NCI-H2196 (cell line): ENCODE results near the gene IL16.
"Not testable (repeated sequence)": the region's sequence is repeated elsewhere in the genome, so short reads cannot be mapped to it uniquely, and the experiment has no call there.

Experiments used
- DNase-seq: peaks from one replicate; lab custom pipeline; 2025; ENCODE audit not compliant: unreplicated experiment; lab: John Stamatoyannopoulos, UW

Gene IL16

DNA sequence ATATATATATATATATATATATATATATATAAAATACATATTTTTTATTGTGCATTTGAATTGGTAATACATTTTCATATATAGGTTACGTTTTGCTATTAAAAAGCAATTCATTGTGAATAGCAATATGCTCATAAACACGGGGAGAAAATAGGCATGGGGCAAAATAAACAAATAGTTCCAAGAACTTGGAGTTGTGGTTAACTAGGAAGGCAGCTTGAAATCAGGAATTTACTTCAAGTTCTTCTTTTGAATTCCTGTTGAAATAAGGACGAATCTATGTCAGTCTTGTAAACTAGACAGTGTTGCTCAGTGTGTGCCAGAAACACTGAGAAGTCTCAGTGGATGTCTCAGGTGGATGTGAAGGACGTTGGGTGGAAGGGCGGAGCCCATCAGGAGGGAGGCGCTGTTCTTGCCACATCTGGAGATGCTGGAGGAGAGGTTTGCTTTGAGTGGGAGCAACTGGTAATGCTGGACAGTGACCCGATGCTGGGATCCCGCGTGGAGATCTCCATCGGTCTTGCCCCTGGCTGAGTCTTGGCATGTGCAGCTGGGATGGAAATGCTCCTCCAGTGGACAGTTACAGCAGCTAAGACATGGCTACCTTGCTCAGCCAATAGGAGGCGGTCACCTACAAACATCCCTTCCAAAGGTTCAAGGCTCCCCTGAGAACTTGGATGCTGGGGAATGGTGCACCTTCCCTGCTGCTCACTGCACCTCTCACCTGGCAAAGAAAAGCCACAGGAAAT lies 2.5 kb downstream of the IL16 start:
- DNase-seq, result no peak

DNA sequence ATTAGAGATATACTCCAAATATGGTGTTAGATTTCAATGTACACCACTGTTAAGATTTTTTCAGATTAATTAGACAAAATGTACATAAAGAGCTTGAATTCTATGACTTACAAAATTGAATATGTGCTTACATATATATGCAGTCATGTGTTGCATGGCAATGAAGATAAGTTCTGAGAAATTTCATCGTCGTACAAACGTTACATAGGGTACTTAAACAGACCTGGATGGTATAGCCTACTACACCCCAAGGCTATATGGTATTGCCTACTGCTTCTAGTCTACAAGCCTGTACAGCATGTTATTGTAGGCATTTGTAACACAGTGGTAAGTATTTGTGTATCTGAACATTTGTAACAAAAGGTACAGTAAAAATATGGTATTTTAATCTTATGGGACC lies 9.3 kb downstream of the IL16 start:
- DNase-seq, result no peak

DNA sequence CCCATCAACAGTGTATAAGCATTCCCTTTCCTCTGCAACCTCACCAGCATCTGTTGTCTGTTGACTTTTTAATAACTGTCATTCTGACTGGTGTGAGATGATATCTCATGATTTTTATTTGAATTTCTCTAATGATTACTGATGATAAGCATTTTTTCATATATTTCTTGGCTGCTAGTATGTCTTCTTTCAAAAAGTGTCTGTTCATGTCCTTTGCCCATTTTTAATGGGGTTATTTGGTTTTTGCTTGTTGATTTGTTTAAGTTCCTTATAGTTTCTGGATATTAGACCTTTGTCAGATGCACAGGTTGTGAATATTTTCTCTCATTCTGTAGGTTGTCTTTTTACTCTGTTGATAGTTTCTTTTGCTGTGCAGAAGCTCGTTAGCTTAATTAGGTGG lies 11.3 kb downstream of the IL16 start:
- DNase-seq, result not testable (repeated sequence)

DNA sequence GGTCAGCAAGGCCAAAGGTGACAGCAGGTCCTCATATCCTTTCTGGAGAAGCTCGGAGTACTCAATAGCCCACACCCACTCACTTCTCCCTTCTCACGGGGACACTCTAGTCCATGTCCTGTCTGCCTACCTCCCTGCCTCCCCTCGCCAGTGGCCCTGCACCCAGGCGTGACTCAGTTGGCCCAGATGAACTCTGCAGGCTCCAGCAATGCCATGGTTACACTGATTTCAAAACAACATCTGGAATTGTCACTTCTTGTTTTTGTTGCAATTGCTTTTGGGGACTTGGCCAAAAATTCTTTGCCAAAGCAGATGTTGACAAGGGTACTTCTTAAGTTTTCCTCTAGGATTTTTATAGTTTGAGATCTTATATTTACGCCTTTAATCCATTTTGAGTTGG lies 13.0 kb downstream of the IL16 start:
- DNase-seq, result no peak

DNA sequence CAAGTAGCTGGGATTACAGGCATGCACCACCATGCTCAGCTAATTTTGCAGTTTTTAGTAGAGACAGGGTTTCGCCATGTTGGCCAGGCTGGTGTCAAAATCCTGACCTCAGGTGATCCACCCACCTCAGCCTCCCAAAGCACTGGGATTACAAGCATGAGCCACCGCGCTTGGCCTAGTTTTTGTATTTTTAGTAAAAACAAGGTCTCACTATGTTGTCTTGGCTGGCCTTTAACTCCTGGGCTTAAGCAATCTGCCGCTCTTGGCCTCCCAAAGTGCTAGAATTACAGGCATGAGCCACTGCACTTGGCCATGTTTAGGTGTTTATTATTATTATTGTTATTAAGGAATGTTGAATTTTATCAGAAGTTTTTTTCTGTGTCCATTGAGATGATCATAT lies 14.7 kb downstream of the IL16 start:
- DNase-seq, result no peak

DNA sequence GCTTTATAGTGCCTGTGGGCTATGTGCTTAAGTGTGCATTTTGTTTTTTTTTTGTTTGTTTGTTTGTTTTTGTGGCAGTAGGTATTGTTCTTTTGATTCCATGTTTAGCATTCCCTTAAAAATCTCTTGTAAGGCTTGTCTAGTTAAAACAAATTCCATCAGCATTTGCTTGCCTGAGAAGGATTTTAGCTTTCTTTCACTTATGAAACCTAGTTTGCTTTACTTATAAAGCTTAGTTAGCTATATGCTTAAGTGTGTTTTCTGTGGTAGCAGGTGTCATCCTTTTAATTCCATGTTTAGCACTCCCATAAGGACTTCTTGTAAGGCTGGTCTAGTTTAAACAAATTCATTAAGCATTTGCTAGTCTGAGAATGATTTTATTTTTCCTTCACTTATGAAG lies 17.3 kb downstream of the IL16 start:
- no peak for DNase-seq

DNA sequence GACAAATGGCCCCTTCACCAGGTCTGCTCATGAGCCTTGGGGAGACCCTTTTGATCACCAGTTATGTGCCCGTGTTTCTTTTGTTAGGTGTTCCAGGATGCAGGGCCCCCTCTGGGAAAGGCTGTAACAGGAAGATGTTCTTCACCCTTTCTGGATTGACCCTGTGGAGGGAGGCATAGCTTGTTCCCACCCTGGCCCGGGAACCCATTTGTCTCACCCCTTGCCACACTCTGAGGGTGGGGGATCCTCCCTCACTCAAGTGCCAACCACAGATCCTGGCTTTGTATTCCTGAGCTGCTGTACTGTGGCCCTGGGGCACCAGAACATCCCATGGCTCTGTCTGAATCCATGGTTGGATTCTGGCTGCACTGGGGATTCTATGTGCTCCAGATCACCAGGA lies 18.9 kb downstream of the IL16 start:
- no peak for DNase-seq

DNA sequence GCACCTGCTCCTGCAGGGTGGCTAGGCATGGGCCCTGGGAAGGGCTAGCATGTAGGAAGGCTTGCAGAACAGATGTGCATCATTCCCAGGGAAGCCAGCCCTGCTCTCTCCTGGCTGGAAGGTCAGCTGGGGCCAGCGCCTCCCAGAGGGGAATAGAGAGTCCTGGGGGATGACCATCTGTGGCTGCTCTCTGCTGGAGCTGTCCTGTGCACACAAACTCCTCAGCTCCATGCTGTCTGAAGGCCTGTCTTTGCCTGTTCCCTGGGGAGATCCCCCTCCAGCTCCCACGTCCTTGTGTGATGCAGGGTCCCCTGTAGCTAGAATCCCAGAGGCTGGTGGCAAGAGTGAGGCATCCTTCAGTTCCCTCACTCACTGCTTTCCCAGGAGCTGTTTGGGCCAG lies 19.3 kb downstream of the IL16 start:
- no peak for DNase-seq

DNA sequence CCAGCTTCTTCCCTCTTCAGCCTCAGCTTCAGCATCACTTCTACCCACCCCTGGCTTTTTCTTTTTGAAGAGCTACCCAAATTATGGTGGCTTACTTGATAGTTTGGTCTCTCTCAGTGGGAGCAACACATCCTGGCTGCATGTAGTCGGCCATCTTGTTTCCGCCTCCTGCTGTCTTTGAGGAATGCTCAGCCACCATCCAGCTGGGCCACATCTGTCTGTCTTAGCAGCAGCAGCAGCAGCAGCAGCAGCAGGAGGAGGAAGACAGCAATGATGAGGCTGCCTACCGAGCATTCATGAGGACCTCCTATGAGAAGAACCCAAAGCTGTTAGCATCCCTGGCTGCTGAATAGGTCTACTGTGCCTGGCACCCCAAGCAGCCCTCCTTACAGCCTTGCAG lies 19.7 kb downstream of the IL16 start:
- DNase-seq, result no peak

DNA sequence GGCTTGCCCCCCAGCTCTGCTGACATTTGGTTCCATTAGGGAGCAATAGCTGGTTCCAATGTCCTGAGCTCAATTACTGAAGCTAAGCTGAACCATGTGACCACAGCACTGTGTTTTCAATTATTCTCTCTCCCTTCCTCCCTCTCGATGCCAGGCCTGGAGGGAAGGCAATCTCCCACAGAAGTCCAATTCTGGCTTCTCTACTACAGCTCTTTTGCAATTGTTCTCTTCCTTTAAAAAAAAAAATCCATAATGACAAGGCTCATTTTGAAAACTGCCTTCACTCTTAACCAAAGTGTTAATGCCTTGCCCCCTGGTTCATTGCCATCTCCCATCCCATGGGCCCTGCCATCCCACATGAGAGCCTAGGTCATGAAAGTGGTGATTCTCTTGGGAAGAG lies 24.8 kb downstream of the IL16 start:
- no peak for DNase-seq

DNA sequence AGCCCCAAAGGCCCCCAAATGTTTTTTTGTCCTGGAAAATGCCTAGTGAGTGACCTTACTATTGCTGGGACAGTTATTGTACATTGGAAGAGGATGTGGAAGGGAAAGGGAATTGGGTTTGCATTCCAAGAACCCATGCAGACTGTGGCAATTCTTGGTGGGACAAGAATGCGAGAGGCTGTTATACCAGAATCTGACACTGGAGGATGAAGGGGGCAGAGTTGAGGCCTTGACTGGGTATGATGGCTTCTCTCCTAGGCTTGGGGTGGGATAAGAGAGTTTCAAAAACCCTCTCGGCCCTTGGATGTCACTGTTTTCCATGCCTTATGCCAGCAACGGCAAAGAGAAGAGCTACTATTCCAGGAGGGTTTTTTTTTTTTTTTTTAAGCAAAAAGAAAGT lies 25.3 kb downstream of the IL16 start:
- no peak for DNase-seq

DNA sequence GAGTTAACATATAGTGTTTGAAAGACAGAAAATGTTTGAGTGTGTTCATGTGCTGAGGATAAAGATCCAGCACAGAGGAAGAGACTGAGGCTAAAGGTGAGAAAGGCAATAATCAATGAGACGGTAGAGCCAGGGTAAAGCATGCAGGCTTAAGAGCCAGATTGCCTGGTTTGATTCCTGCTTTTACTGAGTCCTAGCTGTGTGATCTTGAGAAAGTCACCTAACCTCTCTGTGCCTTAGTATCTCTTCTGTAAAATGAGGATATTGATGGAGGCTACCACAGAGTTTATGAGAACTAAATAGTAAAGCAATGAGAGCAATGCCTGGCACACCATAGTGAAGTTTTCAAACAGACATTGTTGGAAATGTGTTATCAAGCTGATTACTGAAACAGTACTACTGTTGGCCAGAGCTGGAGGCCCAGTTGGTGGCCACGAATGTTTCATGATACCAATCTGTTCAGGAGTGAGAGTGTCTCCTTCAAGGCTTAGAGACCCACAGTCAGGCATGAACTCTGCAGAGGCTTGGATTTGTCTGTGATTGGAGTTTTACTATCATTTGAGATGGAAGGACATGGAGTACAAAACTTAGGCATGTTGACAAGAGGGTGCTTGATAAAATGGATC lies 26.8 kb downstream of the IL16 start:
- no peak for DNase-seq

DNA sequence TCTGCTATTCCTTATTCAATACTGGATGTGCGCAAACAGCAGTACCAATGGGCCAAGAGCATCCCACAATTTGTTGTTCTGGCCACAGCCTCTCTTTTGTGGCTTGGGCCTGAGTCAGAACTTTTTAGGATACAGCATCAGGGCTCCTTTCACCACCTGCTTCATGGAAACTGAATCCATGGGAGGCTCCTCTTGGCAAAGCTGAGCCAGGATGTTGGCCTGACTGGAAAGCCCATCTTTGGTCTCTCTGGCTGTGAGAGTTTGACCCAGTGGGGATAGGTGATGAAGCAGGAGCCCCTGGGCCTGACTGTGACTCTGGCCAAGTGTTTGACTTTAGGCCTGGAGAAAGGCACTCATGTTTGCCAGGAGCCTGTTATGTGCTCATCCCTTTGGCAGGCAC lies 27.6 kb downstream of the IL16 start:
- DNase-seq, result no peak

DNA sequence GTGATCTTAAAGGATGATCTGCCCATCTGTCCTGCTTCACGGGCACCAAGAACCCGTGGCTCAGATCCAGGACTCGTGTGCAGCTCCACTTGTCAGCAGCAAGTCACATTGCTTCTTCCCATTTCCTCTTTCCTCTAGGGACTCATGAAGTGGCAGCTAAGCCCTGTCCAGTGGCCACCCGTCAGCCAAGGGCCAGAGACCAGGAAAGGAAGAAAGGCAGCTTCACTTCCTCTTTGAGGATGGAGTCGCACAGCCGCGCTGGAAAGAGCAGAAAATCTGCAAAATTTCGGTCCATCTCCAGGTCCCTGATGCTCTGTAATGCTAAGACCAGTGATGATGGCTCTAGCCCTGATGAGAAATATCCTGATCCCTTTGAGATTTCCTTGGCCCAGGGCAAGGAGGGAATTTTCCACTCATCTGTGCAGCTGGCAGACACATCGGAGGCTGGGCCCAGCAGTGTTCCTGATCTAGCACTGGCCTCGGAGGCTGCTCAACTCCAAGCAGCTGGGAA lies 28.5 kb downstream of the IL16 start:
- DNase-seq, result no peak

DNA sequence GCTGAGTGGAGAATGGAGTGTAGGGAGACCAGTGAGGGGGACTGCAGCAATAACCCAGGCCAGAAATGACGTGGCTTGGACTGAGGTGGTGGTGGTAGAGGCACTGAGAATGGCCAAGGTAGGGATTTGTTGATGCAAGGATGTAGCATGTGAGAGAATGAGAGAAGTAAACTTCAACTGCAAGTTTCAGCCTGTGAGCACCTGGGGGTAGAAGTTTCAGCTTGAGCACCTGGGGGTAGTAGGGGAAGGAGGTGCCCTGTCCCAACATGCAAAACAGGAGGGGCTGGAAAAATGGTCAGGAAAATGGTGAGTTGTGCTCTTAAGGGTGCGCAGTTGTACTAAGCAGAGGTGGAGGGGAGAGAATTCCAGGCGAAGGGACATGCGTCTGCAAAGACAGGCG lies 31.0 kb downstream of the IL16 start:
- no peak for DNase-seq

DNA sequence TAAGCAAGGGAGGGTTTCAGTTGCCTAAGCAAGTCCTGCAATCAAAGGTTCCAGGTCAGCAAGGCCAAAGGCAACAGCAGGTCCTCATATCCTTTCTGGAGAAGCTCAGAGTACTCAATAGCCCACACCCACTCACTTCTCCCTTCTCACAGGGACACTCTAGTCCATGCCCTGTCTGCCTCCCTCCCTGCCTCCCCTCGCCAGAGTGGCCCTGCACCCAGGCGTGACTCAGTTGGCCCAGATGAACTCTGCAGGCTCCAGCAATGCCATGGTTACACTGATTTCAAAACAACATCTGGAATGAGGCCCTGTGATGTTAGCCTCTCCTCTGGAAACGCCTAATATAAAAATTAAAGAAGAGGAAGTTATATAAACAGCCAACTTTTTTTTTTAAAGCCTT lies 32.9 kb downstream of the IL16 start:
- DNase-seq, result no peak

DNA sequence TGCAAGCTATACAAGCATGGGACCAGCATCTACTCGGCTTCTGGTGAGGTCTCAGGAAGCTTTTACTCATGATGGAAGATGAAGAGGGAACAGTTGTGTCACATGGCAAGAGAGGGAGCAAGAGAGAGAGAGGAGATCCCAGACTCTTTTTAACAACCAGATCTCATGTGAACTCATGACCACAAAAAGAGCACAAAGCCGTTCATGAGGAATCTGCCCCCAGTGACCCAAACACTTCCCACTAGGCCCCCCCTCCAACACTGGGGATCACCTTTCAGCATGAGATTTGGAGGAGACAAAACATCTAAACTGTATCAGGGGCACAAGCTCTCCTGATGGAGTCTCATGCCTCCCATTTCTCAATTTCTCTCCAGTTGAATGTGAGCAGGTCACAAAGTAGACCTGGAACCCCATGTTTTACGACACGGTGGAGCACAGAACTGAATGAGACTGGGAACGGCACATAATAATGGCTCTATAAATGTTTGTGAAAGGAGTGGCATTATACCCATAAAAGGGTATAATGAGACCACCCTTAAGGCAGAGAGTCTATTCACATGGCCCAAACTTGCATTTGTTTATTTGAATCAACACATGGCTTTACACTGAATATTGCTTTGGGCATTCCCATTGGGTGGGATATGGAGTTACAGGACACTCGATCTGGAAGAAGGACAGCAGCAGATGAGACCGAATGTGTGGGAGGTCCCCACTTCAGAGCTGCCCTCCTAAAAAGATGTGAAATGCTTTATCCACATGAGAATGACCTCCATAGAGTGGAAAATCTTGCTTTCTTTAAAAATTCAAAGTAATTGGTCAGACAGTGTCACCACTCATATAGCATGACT lies 38.8 kb downstream of the IL16 start:
- no peak for DNase-seq

DNA sequence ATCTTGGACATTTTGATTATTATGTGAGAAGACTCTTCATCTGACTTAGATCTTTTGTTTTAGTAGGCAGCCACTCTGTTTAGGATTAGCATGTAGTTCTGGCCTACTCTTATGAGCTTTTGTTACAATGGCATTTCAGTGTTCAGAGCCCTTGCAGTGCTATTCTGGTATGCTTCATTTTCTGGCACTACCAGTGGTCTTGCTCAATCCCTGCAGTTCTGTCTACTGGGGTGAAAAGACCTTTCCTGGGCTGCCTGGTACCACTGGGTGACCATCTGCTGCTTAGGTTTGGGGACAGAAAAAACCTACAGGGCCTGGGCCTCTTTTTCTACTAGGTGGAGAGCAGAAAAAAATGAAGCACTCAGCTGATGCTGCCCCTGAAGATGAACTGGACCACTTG lies 42.5 kb downstream of the IL16 start:
- DNase-seq, result no peak

DNA sequence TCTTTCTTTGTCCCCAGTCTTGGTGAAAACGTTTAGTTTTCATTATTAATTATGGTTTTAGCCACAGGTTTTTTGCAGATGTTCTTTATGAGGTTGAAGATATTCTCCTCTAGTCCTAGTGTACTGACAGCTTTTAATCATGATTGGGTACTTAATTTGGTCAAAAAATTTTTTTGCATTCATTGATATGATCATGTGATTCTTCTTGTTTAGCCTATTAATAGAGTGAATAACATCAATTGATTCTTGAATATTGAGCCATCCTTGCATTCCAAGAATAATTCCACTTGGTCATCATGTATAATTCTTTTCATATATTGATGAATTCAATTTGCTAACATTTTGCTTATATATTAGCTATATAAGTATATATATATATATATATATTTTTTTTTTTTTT lies 46.1 kb downstream of the IL16 start:
- no peak for DNase-seq

DNA sequence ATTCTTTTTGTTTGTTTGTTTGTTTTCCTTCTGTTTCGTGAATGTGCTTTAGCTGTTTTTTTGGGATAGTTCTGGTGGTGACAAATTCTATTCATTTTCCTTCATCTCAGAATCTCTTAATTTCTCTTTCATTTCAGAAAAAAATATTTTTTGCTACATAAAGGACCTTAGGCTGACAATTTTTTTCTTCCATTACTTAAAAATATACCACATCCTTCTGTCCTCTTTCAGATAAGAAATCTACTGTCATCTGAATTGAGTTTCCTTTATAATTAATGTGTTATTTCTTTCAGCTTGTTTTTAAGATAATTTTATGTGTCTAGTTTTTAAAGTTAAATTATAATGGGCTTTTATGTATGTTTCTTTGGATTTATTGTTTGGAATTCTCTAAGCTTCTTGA lies 47.6 kb downstream of the IL16 start:
- DNase-seq, result no peak

DNA sequence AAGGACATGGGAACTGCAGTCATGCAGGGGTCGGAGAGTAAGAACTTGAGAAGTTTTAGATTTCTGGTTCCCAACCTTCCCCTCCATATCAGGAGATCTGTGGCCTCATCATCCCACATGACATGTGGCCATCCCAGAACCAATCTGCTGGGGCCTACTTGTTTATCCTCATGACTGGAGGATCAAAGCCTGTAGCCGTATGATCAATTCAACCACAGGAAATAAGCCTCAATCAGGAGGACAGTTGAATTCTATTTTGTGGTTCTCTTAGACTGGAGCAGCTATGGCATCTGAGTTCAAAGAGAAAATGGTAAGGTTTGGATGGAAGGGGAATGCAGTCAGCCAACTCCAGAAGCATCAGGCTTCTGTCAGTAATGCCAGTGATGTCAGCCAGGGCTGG lies 57.2 kb downstream of the IL16 start:
- DNase-seq, result no peak
